Measurements from ENCODE around the gene MUS81.

DNA sequence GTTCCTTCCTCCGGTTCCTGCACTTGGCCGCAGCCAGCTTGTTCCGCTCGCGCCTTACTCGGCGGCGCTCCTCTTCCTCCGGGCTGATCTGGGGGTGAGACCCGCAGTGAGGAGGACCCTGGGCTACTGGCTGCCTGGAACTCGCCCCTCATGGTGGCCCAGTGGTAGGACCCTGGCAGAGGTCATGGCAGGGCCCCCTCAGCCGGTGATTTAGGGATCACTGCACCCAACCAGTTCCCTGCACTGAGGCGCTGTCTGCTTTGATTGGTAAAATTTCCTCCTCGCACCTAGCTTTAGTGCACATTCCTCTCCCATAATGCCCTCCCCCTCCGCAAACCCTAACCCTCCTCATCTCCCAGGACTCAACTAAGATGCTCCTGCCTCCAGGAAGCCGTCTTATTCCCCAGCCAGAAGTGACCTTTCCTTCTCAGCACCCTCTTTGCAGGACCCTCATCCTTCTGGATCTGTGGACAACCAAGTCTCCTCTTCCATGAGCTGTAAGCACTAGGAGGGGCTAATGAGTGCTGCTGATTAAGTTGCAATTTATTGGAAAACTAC lies 33.9 kb downstream of the MUS81 start:
- TF ChIP-seq CTCF (IDR thresholded peaks at IDR 0.05; ENCODE audit: low read depth, low read length, poor library complexity, severe bottlenecking) (no peak), EZH2phosphoT487 (IDR thresholded peaks at IDR 0.05; ENCODE audit: borderline replicate concordance, low read length) (no peak)

Data from DOHH2 (cell line).